Panc1 (cell line): ENCODE measurements around the gene MS4A15. TPM values are rescaled to one million over a fixed set of nuclear protein-coding genes. Genes with fewer than 3 reads are reported as not detected.
"Not testable (repeated sequence)": the region's sequence is repeated elsewhere in the genome, so short reads cannot be mapped to it uniquely, and the experiment has no call there.

Experiments used
- ATAC-seq: fragments of 200-7000 bp; cut with Tn5 transposase; 2 replicates; pipeline ENCODE4 v1.9.1; 2020; ENCODE audit warnings: mild to moderate bottlenecking, moderate library complexity
- BruUV-seq: library from RNA; stranded (reverse); fragments of 400-500 nt; replicated peaks from 2 replicates; lab custom pipeline; 2021; lab: Mats Ljungman, UMichigan
- CTCF ChIA-PET: fragments of 300-600 bp; sonication (Branson Sonifier 250); formaldehyde crosslinking; loops from one replicate; lab custom pipeline; 2022; ENCODE audit warnings: antibody characterized with exemption; lab: Charles Lee
- POLR2A ChIA-PET: fragments of 300-600 bp; sonication (Branson Sonifier 250); formaldehyde crosslinking; loops from one replicate; lab custom pipeline; 2022; ENCODE audit warnings: antibody characterized with exemption; lab: Charles Lee
- DNase-seq: peaks from one replicate; pipeline ENCODE4 v3.0.0-alpha.2; 2010; ENCODE audit warnings: low read depth, low spot score
- H3K27ac ChIP-seq: 2 replicates; pipeline ENCODE4 v1.5.1; 2011; ENCODE audit warnings: mild to moderate bottlenecking, low read length, inconsistent platforms
- H3K27me3 ChIP-seq: fragments of 200-500 bp; sonication (Bioruptor generic); 2 replicates; pipeline ENCODE4 v1.6.0; 2014; ENCODE audit warnings: low read length, inconsistent platforms; ENCODE audit not compliant: control insufficient read depth, insufficient read depth
- H3K36me3 ChIP-seq: fragments of 200-500 bp; sonication (Bioruptor generic); 2 replicates; pipeline ENCODE4 v1.5.1; 2014; ENCODE audit warnings: inconsistent platforms, mild to moderate bottlenecking, low read length, moderate library complexity; ENCODE audit not compliant: control insufficient read depth, insufficient read depth
- H3K4me1 ChIP-seq: 2 replicates; pipeline ENCODE4 v1.5.1; 2011; ENCODE audit warnings: inconsistent platforms, mild to moderate bottlenecking, low read length, moderate library complexity; ENCODE audit not compliant: control insufficient read depth, insufficient read depth
- H3K4me3 ChIP-seq, 2 experiments: 2 replicates each; pipeline ENCODE4 v1.5.1; 2011 to 2012; ENCODE audit warnings: low read depth in 2 of 2, low read length in 2 of 2, mild to moderate bottlenecking in 2 of 2, inconsistent platforms in 1 of 2, moderate library complexity in 1 of 2
- H3K9me3 ChIP-seq: fragments of 200-500 bp; sonication (Bioruptor generic); 2 replicates; pipeline ENCODE4 v1.5.1; 2014; ENCODE audit warnings: low read depth, mild to moderate bottlenecking, inconsistent platforms, low read length, moderate library complexity; ENCODE audit not compliant: control insufficient read depth, insufficient read depth
- CTCF ChIP-seq: fragments of 450-650 bp; IDR thresholded peaks from 2 replicates; pipeline ENCODE4 v1.5.1; 2017; ENCODE audit warnings: mild to moderate bottlenecking
- POLR2AphosphoS5 ChIP-seq: IDR thresholded peaks from 2 replicates; pipeline ENCODE4 v1.6.1; 2012; ENCODE audit warnings: mild to moderate bottlenecking, low read depth, low read length, moderate library complexity
- REST ChIP-seq, 2 experiments: IDR thresholded peaks; 2 replicates each; pipeline ENCODE4 v1.6.1; 2011 to 2012; ENCODE audit warnings: low read depth in 2 of 2, control low read depth in 1 of 2, low read length in 1 of 2, mild to moderate bottlenecking in 1 of 2, moderate library complexity in 1 of 2; ENCODE audit not compliant: insufficient read depth in 1 of 2
- SIN3A ChIP-seq: IDR thresholded peaks from 2 replicates; pipeline ENCODE4 v1.6.1; 2012; ENCODE audit warnings: low read depth, mild to moderate bottlenecking, low read length, moderate library complexity, borderline replicate concordance; ENCODE audit not compliant: insufficient read depth
- TCF7L2 ChIP-seq: IDR thresholded peaks from 2 replicates; pipeline ENCODE4 v1.6.1; 2011; ENCODE audit warnings: mild to moderate bottlenecking, low read depth, low read length, inconsistent platforms
- in situ Hi-C: cut with HindIII; loops from 2 replicates; pipeline ENCODE4 v1.10.0; 2016; ENCODE audit warnings: low sequenced_read_pairs, low pct_unique_long_range_greater_than_20kb
- intact Hi-C: fragments of 100-400 bp; cut with micrococcal nuclease; formaldehyde crosslinking; loops from one replicate; pipeline ENCODE4 v1.10.0; 2022; ENCODE audit not compliant: unreplicated experiment
- total RNA-seq: library from RNA; stranded (reverse); gene quantifications from one replicate; pipeline ENCODE4 v1.2.1, GENCODE V29; 2021; ENCODE audit not compliant: unreplicated experiment

Gene MS4A15
- total RNA-seq, 1 experiment from 2014 or later = not detected

GRCh38 chr11:60757231-60757800, 649 bp downstream of the MS4A15 start:
- ChIA-PET CTCF (interaction anchor here (0.5 to 1.2 kb wide), 3 partner anchors 36 to 1604 kb away, joined by 3 to 4 read pairs (median 3); no protein-coding TSS in a partner anchor), POLR2A (no interaction called here)
- no peaks in the 10 kb centered on the region for H3K36me3 ChIP-seq
- peaks cover 18% of the 10 kb centered on the region for H3K27me3 ChIP-seq
- DNase-seq = no peak
- H3K4me1 ChIP-seq = no peaks in the 10 kb centered on the region
- no TSS peak for BruUV-seq
- H3K4me3 ChIP-seq = no peak overlapping the region
- intact Hi-C loops = loop anchor here (10.0 kb wide), 1 partner anchor 493 kb away; no protein-coding TSS in a partner anchor
- in situ Hi-C loops = no loop called here
- no peak overlapping the region for H3K27ac ChIP-seq
- no peak for ATAC-seq
- H3K9me3 ChIP-seq = no peaks in the 10 kb centered on the region
- TF ChIP-seq REST (IDR thresholded peaks at IDR 0.05; ENCODE audit: insufficient read depth in 1 of 2, low read depth in 2 of 2, low read length in 1 of 2) = no peak
- TF ChIP-seq TCF7L2 = no peak
- no peak for TF ChIP-seq SIN3A
- no peak for TF ChIP-seq CTCF
- TF ChIP-seq POLR2AphosphoS5 = no peak

- DNase-seq, POLR2A ChIA-PET, ATAC-seq, H3K36me3 ChIP-seq, H3K9me3 ChIP-seq, BruUV-seq, H3K4me3 ChIP-seq, H3K27ac ChIP-seq, in situ Hi-C loops, H3K4me1 ChIP-seq, CTCF ChIA-PET: not testable (repeated sequence)
- intact Hi-C loops = loop anchor here (10.0 kb wide), 1 partner anchor 494 kb away; no protein-coding TSS in a partner anchor
- H3K27me3 ChIP-seq = peaks cover 18% of the 10 kb centered on the region
These were observed 2.0 kb downstream of the MS4A15 start for GRCh38 chr11:60758671-60759070.

GRCh38 chr11:60759438-60760225, 3.0 kb downstream of the MS4A15 start:
- CTCF ChIA-PET, DNase-seq, H3K36me3 ChIP-seq, H3K4me3 ChIP-seq, H3K4me1 ChIP-seq, ATAC-seq, POLR2A ChIA-PET, H3K9me3 ChIP-seq, BruUV-seq, H3K27ac ChIP-seq, in situ Hi-C loops: not testable (repeated sequence)
- intact Hi-C loops = loop anchor here (10.0 kb wide), 1 partner anchor 495 kb away; no protein-coding TSS in a partner anchor
- peaks cover 18% of the 10 kb centered on the region for H3K27me3 ChIP-seq
